Erythroblast (primary cell): ENCODE data around the gene MIPOL1.
"Not testable (repeated sequence)": the region's sequence is repeated elsewhere in the genome, so short reads cannot be mapped to it uniquely, and the experiment has no call there.

Source experiments
- DNase-seq, 2 experiments: peaks; one replicate each; lab custom pipeline; 2025; lab: John Stamatoyannopoulos, UW
- GATA1 ChIP-seq: IDR thresholded peaks from 2 replicates; pipeline ENCODE4 v1.6.1; 2011; ENCODE audit warnings: low read depth, mild to moderate bottlenecking, control low read depth, low read length, moderate library complexity
- POLR2A ChIP-seq: IDR thresholded peaks from 2 replicates; pipeline ENCODE4 v1.6.1; 2011; ENCODE audit warnings: mild to moderate bottlenecking, low read length

Gene MIPOL1

DNA sequence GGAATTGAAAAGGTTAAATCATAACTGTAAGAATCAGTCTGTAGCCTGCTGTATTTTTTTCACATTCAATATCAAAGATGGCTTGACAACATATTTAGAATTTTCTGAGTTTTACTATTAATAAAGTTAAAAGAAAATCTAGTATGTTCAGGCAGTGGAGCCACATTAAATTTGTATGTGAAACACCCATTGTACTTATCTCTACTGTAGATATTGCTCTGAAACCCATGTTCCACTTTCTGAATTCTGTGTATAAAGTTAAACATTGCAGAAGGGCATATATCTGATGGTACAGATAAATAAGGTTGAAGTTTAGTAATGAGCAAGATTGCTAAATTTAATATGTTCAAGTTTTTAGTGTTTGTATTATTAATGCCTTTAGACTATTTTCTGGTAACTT, 224.6 kb downstream of the MIPOL1 start:
- TF ChIP-seq GATA1, result no peak
- TF ChIP-seq POLR2A, result no peak

DNA sequence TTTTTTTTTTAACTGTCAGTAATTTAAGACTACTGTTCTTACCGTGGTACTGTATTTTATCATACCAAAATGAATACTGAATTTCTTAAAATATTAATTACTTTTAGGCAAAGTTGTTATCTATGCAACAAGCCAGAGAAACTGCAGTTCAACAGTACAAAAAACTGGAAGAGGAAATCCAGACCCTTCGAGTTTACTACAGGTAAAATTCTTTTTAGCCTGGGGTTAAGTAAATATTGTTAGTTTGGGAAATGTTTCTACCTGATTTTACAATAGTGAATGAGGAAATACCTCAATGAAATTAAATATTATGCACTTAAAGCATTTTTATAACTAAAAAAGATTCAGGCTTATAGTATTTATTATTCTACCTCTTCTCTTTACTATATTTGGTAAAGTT, 225.0 kb downstream of the MIPOL1 start:
- TF ChIP-seq POLR2A, result no peak
- no peak for TF ChIP-seq GATA1
- no peak for DNase-seq

More for the DNA sequence above, 224.6 kb downstream of the MIPOL1 start:
- no peak for DNase-seq

DNA sequence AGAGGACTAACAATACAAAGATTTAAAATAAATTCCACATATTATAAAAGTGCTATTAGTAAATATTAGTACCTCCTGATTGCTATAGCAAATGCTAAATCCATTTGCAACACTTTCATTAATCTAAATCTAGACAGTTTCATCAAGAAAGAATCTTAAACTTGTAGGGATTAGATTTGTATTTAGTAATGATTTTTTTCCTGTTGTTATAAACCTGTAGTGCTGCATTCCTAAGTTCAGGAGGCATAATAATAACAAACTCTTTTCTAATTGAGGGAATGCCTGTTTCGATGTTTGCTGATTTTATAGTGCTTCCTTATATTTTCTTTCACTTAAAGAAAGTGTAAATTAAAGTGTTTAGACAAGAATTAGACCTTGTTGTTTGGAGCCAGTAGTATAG, 231.2 kb downstream of the MIPOL1 start:
- no peak for TF ChIP-seq POLR2A
- TF ChIP-seq GATA1, result no peak
- no peak for DNase-seq

DNA sequence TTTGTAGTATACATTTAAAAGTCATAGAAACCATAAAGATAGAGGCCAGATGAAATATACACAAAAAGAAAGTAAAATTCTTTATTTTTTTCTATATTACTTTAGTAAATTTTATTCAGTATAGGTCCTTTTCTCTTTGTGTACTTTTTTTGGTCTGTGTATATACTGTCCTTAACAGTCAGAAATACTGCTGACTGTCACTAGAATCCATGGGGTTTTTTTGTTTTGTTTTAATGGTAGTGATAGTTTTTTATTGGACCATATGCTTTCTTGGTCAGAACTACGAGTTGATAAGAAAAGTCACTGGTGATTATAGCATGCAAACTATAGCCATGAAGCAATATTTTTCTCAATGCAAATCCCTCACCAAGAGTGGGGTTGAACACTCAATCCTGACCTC, 231.9 kb downstream of the MIPOL1 start:
- no peak for DNase-seq
- TF ChIP-seq POLR2A (no peak), GATA1 (no peak)

DNA sequence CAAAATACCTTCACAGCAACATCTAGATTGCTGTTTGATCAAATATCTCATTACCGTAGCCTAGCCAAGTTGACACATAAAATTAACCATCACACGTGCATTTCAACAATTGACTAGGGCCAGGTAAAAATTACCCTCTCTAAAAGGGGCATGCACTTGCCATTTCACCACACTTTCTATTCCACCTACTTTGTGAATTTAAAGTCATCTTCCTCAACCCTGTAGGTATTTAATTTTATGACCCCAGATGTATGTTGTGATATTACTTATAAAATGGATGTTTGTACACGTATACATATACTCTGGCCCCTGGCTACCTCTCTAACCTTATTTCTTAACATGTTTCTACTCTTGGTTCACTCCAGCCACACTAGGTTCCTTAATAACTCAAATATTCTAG, 237.1 kb downstream of the MIPOL1 start:
- TF ChIP-seq POLR2A, result no peak
- no peak for TF ChIP-seq GATA1
- no peak for DNase-seq

DNA sequence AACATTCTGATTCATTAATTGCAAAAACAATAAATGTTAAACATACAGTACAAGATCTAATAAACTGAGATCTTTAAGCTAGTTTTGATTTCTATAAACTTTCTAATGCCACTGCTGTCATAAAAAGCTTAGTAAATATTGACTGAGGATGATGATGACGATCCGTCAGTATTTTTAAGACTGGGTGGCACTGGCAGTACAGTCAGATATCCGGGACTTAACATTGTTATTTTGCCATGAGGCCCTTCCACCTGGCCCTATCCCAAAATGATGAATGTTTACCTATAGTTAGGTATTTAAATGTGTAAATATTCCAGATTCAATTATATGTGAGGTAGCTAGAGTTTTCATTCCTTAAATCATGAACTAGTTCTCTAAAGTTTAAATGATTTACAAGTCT, 238.8 kb downstream of the MIPOL1 start:
- no peak for TF ChIP-seq GATA1

DNA sequence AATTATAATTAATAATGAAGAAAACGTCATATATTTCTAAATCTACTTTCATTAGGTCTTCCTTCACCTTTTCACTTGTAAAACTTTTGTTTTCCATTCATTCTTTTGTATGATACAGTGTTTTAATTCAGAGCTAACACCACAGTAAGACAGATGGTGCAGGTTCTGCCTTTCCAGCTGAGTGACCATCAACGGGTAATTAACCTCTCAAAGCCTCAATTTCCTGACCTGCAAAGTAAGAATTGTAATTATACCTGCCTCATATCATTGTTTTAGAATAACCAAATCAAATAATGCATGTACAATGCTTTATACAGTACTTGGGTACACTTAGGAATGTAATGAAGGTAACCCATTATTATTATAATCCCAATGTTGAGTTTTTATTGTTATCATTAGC, 239.8 kb downstream of the MIPOL1 start:
- DNase-seq, result no peak
- TF ChIP-seq POLR2A (no peak), GATA1 (no peak)

More for the DNA sequence above, 238.8 kb downstream of the MIPOL1 start:
- DNase-seq, result no peak

DNA sequence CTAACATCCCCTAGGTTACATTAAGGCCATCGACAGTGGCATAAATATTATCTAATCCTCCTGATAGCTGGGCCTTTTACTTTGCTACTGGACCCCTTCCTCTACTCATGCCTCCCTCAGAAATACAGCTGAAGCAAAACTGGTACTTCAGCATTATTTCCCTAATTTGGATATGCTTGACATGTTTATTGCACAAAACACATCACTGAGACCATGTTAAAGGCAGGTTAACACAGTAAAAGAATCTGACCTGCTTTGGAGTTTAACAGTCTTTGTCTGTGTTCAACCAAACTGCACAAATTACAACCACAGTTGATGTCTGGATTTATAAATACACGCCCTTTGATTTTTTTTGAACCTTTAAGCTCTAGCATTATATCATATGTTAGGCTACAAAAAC, 240.7 kb downstream of the MIPOL1 start:
- DNase-seq, result no peak

DNA sequence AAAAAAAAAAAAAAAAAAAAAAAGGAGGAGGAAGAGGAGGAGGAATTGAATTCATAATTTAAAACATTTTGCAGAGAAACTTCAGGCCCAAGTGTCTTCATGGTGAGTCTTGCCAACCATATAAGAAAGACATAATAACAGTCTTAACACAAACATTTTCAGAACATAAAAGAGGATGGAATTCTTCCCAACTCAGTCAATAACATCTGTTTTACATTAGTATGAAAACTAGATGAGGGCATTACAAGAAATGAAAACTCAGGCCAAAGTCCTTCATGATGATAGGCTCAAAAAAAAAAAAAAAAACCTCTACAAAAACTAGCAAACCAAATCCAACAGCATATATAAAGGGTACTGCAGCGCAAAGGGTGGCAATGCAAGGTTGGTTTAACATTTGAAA, 245.7 kb downstream of the MIPOL1 start:
- no peak for DNase-seq
- TF ChIP-seq POLR2A (no peak), GATA1 (no peak)

More for the DNA sequence above, 240.7 kb downstream of the MIPOL1 start:
- no peak for TF ChIP-seq GATA1
- no peak for TF ChIP-seq POLR2A

DNA sequence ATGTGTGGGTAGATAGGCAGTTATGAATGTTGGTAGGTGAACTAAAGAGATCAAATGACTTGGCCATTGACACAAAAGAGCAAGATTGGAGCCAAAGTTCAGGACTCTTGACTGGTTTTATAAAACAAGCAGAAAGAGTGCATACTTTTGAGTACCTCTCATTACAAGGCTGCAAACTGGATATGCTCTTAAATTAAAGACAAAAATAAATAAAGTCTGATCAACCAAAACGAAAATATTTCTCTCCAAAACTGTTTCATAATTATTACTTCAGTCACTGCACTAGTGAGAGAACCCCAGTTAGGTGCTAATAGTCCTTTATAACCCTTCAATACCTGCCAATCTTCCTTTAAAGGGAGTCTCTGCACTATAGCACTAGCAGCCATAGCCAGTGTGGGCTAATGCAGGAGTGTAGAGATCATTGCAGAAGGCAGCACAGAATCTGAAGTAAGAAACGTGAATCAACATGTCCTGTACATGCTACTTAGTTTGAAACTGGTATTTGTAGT, 250.2 kb downstream of the MIPOL1 start:
- no peak for DNase-seq
- TF ChIP-seq POLR2A (no peak), GATA1 (no peak)

DNA sequence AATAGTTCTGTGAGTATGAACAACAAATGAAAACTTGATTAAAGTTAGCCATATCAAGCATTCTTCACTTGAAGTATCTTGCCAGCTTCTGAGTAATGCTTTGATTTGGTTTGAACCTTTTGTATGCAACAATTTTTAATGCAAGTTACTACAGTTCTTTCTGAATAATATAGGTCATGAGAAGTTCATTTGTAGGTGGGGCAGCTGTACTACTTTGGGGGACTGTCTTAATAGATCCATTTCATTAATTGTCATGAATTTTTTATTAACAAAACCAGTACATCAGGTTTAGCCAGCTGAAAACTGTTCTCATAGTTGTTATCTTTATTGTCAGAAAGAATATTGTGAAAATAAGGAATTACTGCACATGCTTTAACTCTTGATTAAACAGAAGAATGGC, 254.6 kb downstream of the MIPOL1 start:
- DNase-seq, result no peak
- no peak for TF ChIP-seq GATA1
- no peak for TF ChIP-seq POLR2A

DNA sequence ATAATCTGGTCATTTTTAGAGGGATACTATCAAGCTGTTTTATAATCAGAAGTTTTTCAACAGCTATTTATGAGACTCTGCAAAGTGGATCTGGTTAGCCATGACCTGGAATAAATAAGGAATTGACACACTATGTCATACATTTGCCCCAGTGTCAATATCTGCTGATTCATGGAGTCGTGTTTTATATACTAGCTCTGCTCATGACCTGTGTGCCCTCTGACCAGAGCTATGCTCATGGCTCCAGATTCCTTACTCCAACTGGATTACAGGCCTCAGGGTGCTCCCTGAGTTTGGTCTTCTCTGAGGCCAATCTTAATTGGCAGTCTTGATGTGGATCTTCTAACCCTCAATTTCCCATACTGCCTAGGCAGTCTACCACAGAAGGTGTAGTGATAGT, 256.2 kb downstream of the MIPOL1 start:
- DNase-seq, result no peak
- no peak for TF ChIP-seq POLR2A
- no peak for TF ChIP-seq GATA1

DNA sequence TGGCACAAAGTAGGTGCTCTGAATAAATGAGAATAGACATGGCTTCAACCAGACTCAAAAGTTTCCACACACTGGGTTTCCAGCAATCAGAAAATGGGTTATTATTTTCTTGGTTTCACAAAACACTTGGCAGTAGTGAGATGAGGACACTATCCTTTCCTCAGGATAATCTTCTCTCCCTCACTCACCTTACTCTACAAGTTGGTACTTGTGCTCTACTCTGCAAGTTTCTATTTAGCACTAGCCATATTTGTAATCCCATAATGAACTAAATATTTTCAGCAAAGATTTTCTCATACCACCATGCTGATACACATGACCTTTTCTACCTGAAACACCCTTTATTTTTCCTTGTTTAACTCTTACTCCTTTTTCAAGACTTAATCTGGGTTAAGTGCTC, 259.6 kb downstream of the MIPOL1 start:
- DNase-seq, result no peak
- TF ChIP-seq GATA1, result no peak
- no peak for TF ChIP-seq POLR2A

DNA sequence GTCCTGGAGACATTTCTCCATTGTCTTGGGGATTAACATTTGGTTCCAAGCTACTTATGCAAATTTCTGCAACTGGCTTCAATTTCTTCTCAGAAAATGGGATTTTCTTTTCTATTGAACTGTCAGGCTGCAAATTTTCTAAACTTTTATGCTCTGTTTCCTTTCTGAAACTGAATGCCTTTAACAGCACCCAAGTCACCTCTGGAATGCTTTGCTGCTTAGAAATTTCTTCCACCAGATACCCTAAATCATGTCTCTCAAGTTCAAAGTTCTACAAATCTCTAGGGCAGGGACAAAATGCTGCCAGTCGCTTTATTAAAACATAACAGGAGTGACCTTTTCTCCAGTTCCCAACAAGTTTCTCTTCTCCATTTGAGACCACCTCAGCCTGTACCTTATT, 264.7 kb downstream of the MIPOL1 start:
- not testable (repeated sequence) for DNase-seq

DNA sequence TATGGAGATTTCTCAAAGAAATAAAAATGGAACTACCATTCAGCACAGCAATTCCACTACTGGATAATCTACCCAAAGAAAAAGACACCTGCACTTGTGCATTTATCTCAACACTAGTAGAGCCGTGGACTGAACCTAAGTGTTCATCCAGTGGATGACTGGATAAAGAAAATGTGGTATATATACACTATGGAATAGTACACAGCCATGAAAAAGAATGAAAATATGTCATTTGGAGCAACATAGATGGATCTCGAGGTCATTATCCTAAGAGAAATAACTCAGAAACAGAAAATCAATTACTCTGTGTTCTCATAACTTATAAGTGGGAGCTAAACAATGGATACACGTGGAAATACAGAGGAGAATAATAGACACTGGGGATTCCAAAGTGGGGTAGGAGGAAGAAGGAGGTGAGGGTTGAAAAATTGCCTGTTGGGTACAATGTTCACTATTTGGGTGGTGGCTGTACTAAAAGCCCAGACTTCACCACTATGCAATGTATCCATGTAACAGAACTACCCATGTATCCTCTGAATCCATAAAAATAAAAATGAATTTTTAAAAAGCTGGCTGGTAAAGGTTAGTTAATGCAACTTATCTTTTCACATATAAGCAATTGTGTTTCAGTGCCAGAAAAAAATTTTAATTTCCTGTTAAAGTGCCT, 266.6 kb downstream of the MIPOL1 start:
- no peak for TF ChIP-seq POLR2A
- no peak for TF ChIP-seq GATA1

More for the DNA sequence above, 266.6 kb downstream of the MIPOL1 start:
- no peak for DNase-seq
